ENCODE results near the gene GYPA.
"Not testable (repeated sequence)": the region's sequence is repeated elsewhere in the genome, so short reads cannot be mapped to it uniquely, and the experiment has no call there.

Gene GYPA

GRCh38 chr4:144078746-144079145 is 61.8 kb downstream of the GYPA start:
- not testable (repeated sequence) for H3K4me1 ChIP-seq (ENCODE audit: low read depth, poor library complexity, severe bottlenecking); H2AFZ ChIP-seq (ENCODE audit: low read depth); H4K20me1 ChIP-seq (ENCODE audit: insufficient read depth); H3K27me3 ChIP-seq (ENCODE audit: insufficient read depth, low read depth); H3K4me2 ChIP-seq; H3K79me2 ChIP-seq (ENCODE audit: insufficient read depth, low read depth); H3K27ac ChIP-seq; H3K9ac ChIP-seq; H3K36me3 ChIP-seq (ENCODE audit: insufficient read depth); H3K4me3 ChIP-seq (IDR thresholded peaks at IDR 0.05; ENCODE audit: insufficient read depth, low read depth, low read length)

GRCh38 chr4:144061556-144061955 is 79.0 kb downstream of the GYPA start:
- H2AFZ ChIP-seq (ENCODE audit: low read depth); H3K4me2 ChIP-seq; H3K9ac ChIP-seq; H3K36me3 ChIP-seq (ENCODE audit: insufficient read depth); H4K20me1 ChIP-seq (ENCODE audit: insufficient read depth); H3K4me1 ChIP-seq (ENCODE audit: low read depth, poor library complexity, severe bottlenecking); H3K4me3 ChIP-seq (IDR thresholded peaks at IDR 0.05; ENCODE audit: insufficient read depth, low read depth, low read length); H3K27me3 ChIP-seq (ENCODE audit: insufficient read depth, low read depth); H3K79me2 ChIP-seq (ENCODE audit: insufficient read depth, low read depth); H3K27ac ChIP-seq: not testable (repeated sequence)

- not testable (repeated sequence) for H3K9ac ChIP-seq; H4K20me1 ChIP-seq (ENCODE audit: insufficient read depth); H3K27me3 ChIP-seq (ENCODE audit: insufficient read depth, low read depth); H3K4me1 ChIP-seq (ENCODE audit: low read depth, poor library complexity, severe bottlenecking); H2AFZ ChIP-seq (ENCODE audit: low read depth); H3K4me3 ChIP-seq (IDR thresholded peaks at IDR 0.05; ENCODE audit: insufficient read depth, low read depth, low read length); H3K36me3 ChIP-seq (ENCODE audit: insufficient read depth); H3K4me2 ChIP-seq; H3K79me2 ChIP-seq (ENCODE audit: insufficient read depth, low read depth); H3K27ac ChIP-seq
Measured at GRCh38 chr4:144060234-144060859, 80.2 kb downstream of the GYPA start.

Data from KMS-11 (cell line).